GM06990 (cell line): ENCODE data around the gene TBC1D22A.
"Not testable (repeated sequence)": the region's sequence is repeated elsewhere in the genome, so short reads cannot be mapped to it uniquely, and the experiment has no call there.

ENCODE experiments used
- DNase-seq: peaks from one replicate; pipeline ENCODE4 v3.0.0-alpha.2; 2011; ENCODE audit not compliant: insufficient read length; ENCODE audit errors: extremely low read depth
- H3K27me3 ChIP-seq: replicated peaks from 2 replicates; pipeline ENCODE4 v1.6.0; 2011; ENCODE audit warnings: low read length; ENCODE audit not compliant: control insufficient read depth, insufficient read depth
- H3K36me3 ChIP-seq: 2 replicates; pipeline ENCODE4 v1.5.1; 2011; ENCODE audit warnings: low read length; ENCODE audit not compliant: control insufficient read depth, insufficient read depth
- H3K4me3 ChIP-seq: replicated peaks from 2 replicates; pipeline ENCODE4 v1.5.1; 2011; ENCODE audit warnings: low read depth, mild to moderate bottlenecking, control low read depth, low read length
- TF ChIP-seq, protein P1 (sequence below): IDR thresholded peaks from 2 replicates; pipeline ENCODE4 v1.5.1; 2011; ENCODE audit warnings: low read length, control low read depth, mild to moderate bottlenecking, inconsistent platforms; ENCODE audit not compliant: insufficient read depth, poor library complexity, severe bottlenecking

Gene TBC1D22A

DNA sequence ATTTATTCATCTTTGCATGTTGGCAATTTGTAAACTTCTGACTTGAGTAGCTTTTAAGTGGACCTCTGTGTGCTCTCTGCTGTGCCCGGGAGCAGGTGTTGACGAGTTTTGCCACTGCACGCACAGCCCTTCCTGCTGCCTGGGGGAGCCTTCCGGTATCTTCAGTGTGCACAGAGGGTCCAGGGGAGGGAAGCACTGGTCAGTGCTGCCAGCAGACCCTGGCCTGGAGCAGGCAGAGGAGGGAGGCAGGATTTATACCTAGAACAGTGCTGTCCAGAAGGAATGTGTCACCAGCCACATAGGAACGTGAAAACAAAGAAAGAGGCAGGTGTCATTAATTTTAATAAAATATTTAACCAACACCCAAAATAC is 403.6 kb downstream of the TBC1D22A start:
- TF ChIP-seq, protein P1, sequence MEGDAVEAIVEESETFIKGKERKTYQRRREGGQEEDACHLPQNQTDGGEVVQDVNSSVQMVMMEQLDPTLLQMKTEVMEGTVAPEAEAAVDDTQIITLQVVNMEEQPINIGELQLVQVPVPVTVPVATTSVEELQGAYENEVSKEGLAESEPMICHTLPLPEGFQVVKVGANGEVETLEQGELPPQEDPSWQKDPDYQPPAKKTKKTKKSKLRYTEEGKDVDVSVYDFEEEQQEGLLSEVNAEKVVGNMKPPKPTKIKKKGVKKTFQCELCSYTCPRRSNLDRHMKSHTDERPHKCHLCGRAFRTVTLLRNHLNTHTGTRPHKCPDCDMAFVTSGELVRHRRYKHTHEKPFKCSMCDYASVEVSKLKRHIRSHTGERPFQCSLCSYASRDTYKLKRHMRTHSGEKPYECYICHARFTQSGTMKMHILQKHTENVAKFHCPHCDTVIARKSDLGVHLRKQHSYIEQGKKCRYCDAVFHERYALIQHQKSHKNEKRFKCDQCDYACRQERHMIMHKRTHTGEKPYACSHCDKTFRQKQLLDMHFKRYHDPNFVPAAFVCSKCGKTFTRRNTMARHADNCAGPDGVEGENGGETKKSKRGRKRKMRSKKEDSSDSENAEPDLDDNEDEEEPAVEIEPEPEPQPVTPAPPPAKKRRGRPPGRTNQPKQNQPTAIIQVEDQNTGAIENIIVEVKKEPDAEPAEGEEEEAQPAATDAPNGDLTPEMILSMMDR = no peak
- no peaks in the 10 kb centered on the region for H3K27me3 ChIP-seq
- no peak for DNase-seq
- H3K4me3 ChIP-seq = no peak overlapping the region
- H3K36me3 ChIP-seq = peaks cover 1% of the 10 kb centered on the region; the same call in 1 of the 2 replicates

DNA sequence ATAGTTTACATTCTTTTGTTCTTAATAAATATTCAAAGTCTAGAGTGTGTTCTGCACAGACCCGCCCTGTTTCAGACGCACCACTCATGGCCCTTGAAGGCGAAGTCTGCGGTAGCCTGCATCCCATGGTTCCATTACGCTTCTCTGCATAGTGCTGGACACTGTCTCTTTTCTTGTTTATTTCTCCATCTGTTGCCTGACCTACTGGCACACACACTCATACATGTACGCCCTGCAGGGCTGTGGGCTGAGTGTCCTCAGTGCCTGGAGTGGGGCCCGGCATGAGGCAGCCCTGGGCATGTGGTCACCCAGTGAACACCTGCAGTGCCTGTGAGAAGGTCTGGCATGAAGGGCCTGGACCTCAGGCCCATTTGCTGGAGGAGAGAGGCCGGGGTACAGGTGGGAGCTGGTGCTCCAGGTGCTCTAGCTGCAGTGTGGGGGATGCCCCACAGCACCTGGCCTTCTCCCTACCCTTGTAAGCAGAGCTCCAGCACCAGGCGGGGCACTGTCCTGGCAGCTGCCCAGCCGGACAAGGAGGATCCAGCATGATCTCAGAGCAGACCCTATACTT is 404.1 kb downstream of the TBC1D22A start:
- Histone ChIP-seq H3K36me3 (peaks cover 1% of the 10 kb centered on the region; the same call in 1 of the 2 replicates), H3K27me3 (no peaks in the 10 kb centered on the region), H3K4me3 (no peak overlapping the region)
- peak; percentile 1 for DNase-seq
- TF ChIP-seq, protein P1 = no peak

DNA sequence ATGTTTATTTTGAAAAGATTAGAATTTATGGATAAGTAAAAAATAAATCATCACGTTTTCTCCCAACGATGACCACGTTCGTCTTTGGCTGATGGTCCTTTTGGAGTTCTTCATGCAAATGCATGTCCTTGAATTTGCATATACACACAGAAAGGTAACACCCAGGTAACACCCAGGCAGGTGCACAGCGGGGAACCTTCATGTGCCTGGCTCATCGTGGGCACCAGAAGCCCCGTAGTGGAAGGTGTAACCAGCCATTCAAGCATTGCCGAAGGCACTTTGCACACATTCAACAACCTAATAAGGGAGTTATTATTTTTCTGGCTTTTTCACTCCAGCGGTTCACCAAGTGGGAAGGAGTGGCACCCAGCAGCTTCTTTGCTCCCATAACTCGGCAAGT is 404.6 kb downstream of the TBC1D22A start:
- TF ChIP-seq, protein P1 = no peak
- no peaks in the 10 kb centered on the region for H3K27me3 ChIP-seq
- no peak for DNase-seq
- peaks cover 1% of the 10 kb centered on the region; the same call in 1 of the 2 replicates for H3K36me3 ChIP-seq
- no peak overlapping the region for H3K4me3 ChIP-seq

DNA sequence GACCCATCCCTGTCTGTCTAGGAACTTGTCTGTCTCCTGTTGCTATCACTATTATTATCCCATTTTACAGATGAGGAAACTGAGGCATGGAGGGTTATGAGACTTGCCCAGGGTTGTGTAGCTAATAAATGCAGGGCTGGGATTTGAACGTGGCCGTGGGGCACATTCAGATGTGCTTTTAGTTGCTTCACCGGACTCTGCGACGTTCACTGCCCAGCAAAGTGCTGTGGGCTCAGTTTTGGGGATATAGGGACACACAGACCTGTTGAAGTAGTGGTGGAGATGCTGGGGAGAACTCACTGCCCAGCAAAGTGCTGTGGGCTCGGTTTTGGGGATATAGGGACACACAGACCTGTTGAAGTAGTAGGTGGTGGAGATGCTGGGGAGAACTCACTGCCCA is 405.5 kb downstream of the TBC1D22A start:
- H3K27me3 ChIP-seq, H3K36me3 ChIP-seq, H3K4me3 ChIP-seq, DNase-seq: not testable (repeated sequence)

DNA sequence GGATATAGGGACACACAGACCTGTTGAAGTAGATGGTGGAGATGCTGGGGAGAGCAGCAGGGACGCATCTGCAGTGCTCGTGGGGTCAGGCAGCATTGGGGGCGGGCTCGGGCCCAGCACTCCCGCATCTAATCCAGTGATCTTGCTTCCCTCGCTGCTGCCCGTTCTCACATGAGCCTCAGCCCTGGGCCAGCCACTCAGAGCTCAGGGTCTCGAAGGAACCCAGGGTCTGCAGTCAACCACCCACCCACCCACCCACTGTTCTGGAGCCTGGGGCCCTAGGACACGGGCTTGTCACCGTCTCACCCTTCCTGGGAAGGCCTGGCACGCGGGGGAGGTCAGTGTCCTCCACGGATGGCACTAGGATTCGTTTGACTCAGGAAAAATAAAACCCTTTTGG is 406.0 kb downstream of the TBC1D22A start:
- peaks cover 1% of the 10 kb centered on the region; the same call in 1 of the 2 replicates for H3K36me3 ChIP-seq
- H3K4me3 ChIP-seq = no peak overlapping the region
- H3K27me3 ChIP-seq = no peaks in the 10 kb centered on the region
- TF ChIP-seq, protein P1 = no peak
- DNase-seq = peak; percentile 1

DNA sequence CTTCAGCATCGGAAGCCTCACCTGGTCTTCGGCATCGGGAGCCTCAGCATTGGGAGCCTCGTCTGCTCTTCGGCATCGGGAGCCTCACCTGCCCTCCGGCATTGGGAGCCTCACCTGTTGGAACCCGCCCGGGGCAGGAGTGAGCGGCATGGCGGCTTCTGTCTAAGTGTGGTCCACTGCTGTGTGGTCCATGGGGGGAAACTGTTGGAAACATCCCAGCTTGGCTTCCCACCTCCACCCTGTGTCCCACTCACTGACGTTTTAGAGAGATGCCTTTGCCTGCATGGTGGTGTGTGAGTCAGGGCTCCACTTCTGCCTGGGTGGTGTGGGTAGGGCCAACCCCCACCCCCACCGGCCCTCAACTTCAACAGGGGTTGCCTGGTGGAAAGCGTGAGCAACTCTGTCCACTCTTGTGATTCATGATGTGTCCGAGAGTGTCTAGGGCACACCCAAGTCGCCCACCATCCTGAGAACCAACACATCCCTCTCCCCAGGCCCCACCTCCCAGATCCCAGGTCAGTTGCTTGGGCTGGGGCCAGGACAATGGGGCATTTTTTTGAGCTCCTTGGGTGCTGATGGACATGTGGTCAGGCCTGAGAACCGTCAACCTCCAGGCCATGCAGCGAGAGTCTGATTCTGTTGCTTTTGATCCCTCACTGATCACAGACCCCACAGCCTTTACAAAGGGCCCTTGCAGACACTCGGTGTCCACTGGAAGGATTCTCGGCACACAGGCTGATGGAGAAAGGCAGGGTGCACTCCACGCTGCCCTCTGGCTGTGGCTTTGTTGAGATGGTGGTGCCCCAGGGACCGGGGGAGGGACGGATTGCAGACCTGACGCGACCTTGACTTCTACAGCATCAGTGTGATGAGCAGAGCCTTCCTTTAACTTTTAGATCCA is 406.7 kb downstream of the TBC1D22A start:
- TF ChIP-seq, protein P1 = no peak
- Histone ChIP-seq H3K27me3 (no peaks in the 10 kb centered on the region), H3K4me3 (no peak overlapping the region), H3K36me3 (peaks cover 6% of the 10 kb centered on the region)
- DNase-seq = peak; percentile 1
